Mesenteric fat pad (tissue), 1 donor: ENCODE measurements around the gene FSTL3. TPM values are rescaled to one million over a fixed set of nuclear protein-coding genes. Genes with fewer than 3 reads are reported as not detected.
"Not testable (repeated sequence)": the region's sequence is repeated elsewhere in the genome, so short reads cannot be mapped to it uniquely, and the experiment has no call there.

Experiments
- DNase-seq: peaks from one replicate; pipeline ENCODE4 v3.0.0-alpha.2; 2020; ENCODE audit warnings: low spot score
- long read RNA-seq: library from polyadenylated mRNA; unstranded; transcript quantifications from one replicate; pipeline ENCODE4 v2.0.0, GENCODE V29; 2020
- total RNA-seq: library from RNA; stranded (reverse); fragmentation: NEBNext Ultra II Directional; extraction: Animal tissue kit (Norgen Biotek cat#: 25700); gene quantifications from one replicate; pipeline ENCODE4 v1.2.1, GENCODE V29; 2021
- donor health status: DM: yes; HTN: yes; CAD: no.

FSTL3 gene
- 193 TPM for total RNA-seq
- long read RNA-seq, transcript FSTL3-201 (5 exons, 2,542 nt) = major isoform, 50 of 197 reads
- long read RNA-seq, partial matches to known transcripts = 25 of 197 reads
- long read RNA-seq, other reads (novel, unspliced or antisense) = 122 of 197 reads

DNA sequence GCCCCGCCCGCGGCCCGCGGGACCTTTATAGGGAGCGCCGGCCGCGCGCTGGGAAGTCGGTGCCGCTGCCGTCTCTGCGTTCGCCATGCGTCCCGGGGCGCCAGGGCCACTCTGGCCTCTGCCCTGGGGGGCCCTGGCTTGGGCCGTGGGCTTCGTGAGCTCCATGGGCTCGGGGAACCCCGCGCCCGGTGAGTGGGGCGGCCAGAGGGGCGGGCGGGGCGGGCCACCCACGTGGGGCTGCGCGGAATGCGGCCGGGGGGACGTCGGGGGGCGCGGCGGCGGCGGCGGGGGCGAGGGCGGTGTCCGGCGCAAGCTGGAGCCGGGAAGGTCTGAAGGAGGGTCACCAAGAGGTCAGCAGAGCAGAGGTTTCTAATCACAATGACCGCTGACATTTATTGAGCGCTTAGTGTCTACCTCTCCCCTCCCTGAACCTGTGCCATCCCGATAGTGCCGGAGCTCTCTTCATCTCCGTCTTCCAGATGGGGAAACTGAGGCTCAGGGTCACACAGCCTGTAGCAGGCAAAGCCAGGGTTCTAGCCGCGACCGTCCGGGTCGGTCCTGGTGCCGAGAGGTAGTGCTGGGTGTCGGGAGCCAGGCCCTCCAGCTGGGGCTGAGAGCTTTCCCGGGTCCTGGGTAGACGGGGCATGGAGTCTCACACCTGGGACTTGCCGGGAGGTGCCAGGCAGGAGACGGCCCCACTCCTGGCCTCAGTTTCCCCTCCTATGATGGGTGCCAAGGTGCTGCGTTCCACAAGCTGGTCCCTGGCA lies at the start of gene FSTL3:
FSTL3 (plus strand) TSS at position 54 of the 767 bp plus-strand sequence; CDS start at position 86, 32 bp downstream.
- DNase-seq = no peak

DNA sequence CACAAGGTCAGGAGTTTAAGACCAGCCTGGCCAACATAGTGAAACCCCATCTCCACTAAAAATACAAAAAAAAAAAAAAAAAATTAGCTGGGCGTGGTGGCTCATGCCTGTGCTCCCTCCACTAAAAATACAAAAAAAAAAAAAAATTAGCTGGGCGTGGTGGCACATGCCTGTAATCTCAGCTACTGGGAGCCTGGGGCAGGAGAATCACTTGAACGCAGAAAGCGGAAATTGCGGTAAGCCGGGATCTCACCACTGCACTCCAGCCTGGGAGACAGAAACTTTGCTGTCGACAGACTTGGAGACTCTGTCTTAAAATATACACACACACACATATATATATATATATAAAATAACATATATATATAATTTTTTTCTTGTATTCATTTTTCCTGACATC lies 49.6 kb upstream of the FSTL3 start:
- not testable (repeated sequence) for DNase-seq

DNA sequence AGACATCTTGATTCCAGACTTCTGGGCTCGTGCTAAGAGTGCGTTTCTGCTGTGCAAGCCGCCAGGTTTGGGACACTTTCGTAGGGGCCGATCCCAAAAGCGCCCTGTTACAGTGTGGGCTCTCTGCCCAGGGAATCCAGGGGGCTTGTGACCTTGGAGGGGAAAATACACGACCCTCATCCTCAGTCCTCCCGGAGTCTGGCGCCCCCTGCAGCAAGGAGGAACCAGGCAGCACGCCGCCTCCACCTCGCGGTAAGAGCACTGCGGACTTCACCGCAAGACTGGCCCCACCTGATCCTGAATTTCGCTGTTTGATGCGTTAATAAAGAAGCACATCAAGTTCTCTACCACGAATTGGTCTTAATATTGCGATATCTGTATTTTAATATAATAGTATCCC lies 48.0 kb upstream of the FSTL3 start:
- DNase-seq = no peak

DNA sequence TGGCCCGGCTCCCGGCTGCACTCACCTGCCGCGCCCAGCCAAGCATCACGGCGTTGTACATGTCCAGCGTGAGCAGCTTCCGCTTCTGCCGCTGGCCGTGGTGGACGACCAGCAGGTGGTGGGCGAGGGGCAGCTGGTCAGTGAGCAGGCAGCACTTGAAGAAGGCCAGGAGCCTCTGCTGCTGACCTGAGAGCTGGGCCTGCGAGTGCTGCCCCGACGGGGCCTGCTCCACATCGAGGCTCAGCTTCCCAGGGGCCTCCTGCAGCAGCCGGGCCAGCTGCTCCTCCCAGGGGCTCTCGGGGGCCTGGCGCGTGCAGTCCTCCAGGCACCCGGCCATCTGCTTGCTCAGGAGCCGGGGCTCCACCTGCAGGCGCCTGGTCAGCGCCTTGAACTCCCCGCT lies 46.7 kb upstream of the FSTL3 start:
- not testable (repeated sequence) for DNase-seq

GRCh38 chr19:629961-630714 lies 46.1 kb upstream of the FSTL3 start:
- DNase-seq = no peak

- no peak for DNase-seq
These were observed 43.6 kb upstream of the FSTL3 start for GRCh38 chr19:632579-633067.

DNA sequence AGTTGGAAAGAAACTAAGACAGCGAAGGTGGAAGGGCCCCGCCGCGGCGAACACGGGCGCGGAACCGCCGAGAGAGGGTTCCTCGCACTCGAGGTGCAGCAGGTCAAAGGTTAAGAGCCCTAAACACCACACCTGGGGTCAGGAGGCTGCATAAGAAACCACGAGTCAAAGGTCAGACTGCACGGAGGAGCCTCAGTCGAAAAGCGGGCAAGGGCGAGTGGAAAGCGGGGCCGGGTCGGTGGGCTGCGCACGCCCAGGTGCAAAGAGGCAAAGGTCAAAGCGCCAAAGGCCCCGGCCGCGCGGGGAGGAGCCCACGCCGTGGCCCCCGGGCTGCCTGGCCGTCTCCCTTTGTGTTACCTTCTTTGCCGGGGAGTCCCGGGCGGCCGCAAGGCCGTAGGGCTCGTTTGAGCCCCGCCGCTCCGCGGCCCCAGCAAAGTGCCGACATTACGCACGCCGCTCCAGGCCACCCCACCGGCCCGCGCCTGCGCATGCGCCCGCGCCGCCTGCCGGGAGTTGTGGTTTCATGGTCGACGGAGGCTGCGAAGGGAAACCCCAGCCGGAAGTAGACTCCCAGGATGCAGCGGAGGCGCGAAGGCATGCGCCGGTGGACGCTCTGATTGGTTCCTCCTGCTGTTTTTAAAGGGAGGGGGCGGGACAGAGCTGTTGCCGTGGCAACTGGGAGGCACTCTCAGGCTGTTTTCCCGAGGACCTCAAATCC lies 43.0 kb upstream of the FSTL3 start, which contains the start of gene POLRMT:
POLRMT (minus strand) TSS at position 470 of the 718 bp plus-strand sequence; CDS start at position 445, 25 bp downstream.
- DNase-seq = peak; percentile 99

GRCh38 chr19:633786-634639 lies 42.2 kb upstream of the FSTL3 start:
- no peak for DNase-seq

GRCh38 chr19:634975-635652 lies 41.1 kb upstream of the FSTL3 start:
- DNase-seq = no peak

GRCh38 chr19:638906-639252 lies 37.3 kb upstream of the FSTL3 start:
- DNase-seq = no peak

DNA sequence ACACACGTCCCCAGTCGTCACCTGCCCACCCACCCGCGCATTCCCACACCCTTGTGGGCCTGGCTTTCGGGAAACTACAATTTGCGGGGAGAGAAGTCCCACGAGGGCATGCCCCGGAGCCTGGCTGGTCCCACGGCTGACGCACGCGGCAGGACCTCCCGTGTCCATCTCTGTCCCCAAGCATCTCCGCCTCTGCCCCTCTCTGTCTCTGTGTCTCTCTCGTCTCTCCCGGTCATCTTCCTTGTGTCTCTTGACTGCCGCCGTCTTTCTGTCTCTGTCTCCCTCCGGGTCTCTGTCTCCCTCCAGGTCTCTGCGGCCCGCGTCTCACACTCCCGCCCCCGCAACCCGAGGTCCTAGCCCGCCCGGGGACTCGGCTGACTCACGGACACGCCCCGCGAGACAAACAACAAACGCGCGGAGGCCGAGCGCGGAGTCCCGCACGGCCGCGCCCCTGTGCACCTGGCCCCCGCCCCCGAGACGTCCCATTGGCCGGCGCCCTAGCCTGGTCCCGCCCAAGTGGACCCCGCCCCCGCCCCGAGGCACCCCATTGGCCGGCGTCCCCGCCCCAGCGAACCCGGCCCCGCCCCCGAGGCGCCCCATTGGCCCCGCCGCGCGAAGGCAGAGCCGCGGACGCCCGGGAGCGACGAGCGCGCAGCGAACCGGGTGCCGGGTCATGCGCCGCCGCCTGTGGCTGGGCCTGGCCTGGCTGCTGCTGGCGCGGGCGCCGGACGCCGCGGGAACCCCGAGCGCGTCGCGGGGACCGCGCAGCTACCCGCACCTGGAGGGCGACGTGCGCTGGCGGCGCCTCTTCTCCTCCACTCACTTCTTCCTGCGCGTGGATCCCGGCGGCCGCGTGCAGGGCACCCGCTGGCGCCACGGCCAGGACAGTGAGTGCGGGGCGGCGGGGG lies 36.7 kb upstream of the FSTL3 start, which contains the start of gene FGF22:
FGF22 (plus strand) TSS at position 627 of the 908 bp plus-strand sequence; CDS start at position 674, 47 bp downstream.
- DNase-seq = peak; percentile 98

GRCh38 chr19:640161-640558 lies 36.0 kb upstream of the FSTL3 start:
- DNase-seq = no peak

DNA sequence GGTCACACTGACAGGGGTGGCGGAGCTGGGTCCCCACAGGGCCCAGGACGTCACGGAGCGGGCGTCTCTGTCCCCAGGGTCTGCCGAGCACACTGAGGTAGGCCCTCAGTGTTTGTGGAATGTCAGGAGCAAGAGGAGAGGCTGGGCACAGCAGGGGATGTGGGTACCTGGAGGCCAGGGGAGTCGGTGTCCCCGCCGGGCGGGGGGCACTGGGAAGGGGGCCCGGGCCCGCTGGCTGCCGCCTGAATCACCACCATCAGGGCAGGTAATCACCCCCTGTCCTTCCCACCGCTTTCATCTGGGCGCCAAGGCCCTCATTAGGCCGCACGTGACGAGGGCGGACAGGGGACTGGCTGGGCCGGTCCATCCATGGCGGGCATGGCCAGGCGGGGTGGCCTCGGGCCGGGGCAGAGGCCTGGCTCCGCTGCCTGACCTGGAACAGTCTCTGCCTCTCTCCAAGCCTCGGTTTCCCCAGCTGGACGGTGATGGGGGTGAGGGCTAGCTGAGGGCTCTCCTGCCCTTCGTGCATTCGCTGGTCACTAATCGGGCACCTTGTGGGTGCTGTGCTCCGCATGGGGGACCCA lies 35.5 kb upstream of the FSTL3 start:
- no peak for DNase-seq

DNA sequence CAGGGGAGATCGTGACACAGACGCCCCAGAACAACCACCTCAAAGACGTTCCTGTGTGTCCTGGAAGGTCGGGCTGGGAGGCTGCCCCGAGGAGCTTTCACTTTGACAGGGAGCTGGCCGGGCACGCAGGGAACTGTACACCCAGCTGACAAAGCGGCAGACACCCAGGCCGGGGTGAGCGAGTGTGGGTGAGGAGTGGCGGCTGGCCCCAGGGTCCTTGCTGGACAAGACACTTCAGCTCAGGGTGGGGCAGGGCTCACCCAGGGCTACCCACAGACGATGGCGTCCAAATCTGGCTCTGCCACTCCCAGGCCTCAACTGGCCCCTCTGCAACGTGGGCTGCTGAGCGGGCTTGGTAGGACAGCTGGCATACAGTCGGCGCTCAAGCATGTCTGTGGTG lies 34.5 kb upstream of the FSTL3 start:
- DNase-seq = no peak

DNA sequence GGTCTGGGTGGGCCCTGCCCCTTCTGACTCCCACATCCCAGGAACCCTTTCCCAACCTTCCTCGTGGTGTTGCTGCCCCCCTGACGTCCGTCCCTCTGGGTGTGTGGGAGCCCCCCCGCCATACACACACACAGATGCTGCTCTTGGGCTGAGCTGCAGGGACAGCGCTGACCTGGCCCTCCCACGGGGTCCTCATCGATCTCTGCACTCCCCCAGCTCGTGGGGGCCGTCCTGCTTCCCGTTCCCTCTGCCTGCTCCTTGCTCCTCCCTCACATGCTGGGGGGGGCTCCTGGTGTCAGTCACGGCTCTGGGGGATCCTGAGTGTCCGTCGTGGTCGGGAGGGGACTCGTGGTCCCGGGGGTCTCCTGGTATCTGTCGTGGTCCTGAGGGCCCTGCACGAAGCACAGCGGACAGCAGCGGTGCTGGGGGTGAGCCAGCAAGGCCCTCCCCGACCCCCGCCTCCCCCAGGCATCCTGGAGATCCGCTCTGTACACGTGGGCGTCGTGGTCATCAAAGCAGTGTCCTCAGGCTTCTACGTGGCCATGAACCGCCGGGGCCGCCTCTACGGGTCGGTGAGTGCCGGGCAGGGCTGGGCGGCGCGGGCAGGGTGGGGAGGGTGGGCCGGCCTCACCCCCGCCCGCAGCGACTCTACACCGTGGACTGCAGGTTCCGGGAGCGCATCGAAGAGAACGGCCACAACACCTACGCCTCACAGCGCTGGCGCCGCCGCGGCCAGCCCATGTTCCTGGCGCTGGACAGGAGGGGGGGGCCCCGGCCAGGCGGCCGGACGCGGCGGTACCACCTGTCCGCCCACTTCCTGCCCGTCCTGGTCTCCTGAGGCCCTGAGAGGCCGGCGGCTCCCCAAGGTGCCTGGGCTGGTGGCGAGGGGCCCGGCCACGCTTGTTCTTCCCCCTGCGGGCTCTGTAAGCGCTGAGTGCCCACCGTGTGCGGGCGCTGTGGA lies 33.1 kb upstream of the FSTL3 start:
- DNase-seq = no peak

GRCh38 chr19:643736-644135 lies 32.5 kb upstream of the FSTL3 start:
- no peak for DNase-seq

DNA sequence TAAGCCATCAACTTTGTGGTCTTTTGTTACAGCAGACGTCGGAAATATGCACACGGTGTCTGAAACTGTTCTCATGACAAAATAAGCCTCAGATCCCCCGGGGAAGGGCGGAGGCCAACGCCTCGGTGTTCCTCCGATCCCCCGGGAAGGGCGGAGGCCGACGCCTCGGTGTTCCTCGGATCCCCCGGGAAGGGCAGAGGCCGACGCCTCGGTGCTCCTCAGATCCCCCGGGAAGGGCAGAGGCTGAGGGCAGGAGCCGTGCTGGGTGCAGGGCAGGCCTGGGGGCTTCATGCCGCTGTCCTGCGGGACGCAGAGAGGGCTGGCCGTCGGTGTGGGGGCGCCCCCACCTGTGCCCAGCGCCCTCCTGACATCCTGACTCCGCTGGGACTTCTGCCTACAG lies 31.8 kb upstream of the FSTL3 start:
- no peak for DNase-seq
